Endothelial cell of umbilical vein (primary cell): ENCODE results near the gene CXCR3. TPM values are rescaled to one million over a fixed set of nuclear protein-coding genes. Genes with fewer than 3 reads are reported as not detected.

Source experiments
- BruUV-seq: library from RNA; stranded (reverse); fragments of 400-500 nt; replicated peaks from 2 replicates; lab custom pipeline; 2021; lab: Mats Ljungman, UMichigan
- CTCF ChIA-PET: fragments of 300-600, 350-600 bp; sonication (Branson Sonifier 250); formaldehyde crosslinking; loops from one replicate; lab custom pipeline; 2021; ENCODE audit warnings: antibody characterized with exemption, inconsistent platforms; lab: Charles Lee
- POLR2A ChIA-PET: fragments of 300-600, 350-600 bp; sonication (Branson Sonifier 250); formaldehyde crosslinking; loops from one replicate; lab custom pipeline; 2021; ENCODE audit warnings: antibody characterized with exemption, inconsistent platforms; lab: Charles Lee
- DNase-seq: peaks from one replicate; pipeline ENCODE4 v3.0.0-alpha.2; 2011; ENCODE audit warnings: low read depth, low spot score
- FAIRE-seq: peaks from 2 replicates; lab custom pipeline; 2011; peaks lifted over from hg19 to GRCh38; lab: Jason Lieb, UNC
- H2AFZ ChIP-seq: 2 replicates; pipeline ENCODE4 v1.6.0; 2012; ENCODE audit warnings: low read depth, low read length, control low read depth, inconsistent platforms
- H3K27ac ChIP-seq: 2 replicates; pipeline ENCODE4 v1.5.1; 2011; ENCODE audit warnings: low read depth, mild to moderate bottlenecking, control low read depth, low read length, moderate library complexity; ENCODE audit not compliant: insufficient read depth
- H3K27me3 ChIP-seq, 2 experiments: 2 replicates each; pipeline versions ENCODE4 v1.6.0 to v1.6.1; 2011; ENCODE audit warnings: low read length in 2 of 2, mixed read lengths in 1 of 2; ENCODE audit not compliant: control insufficient read depth in 2 of 2, insufficient read depth in 2 of 2
- H3K36me3 ChIP-seq, 2 experiments: 2 replicates in 1 of 2; 3 replicates in 1 of 2; pipeline ENCODE4 v1.5.1; 2011; ENCODE audit warnings: low read length in 2 of 2, mild to moderate bottlenecking in 1 of 2, moderate library complexity in 1 of 2; ENCODE audit not compliant: control insufficient read depth in 2 of 2, insufficient read depth in 2 of 2; ENCODE audit errors: extremely low read depth in 1 of 2
- H3K4me1 ChIP-seq: 3 replicates; pipeline ENCODE4 v1.5.1; 2011; ENCODE audit warnings: mild to moderate bottlenecking, low read length; ENCODE audit not compliant: control insufficient read depth, insufficient read depth; ENCODE audit errors: extremely low read depth
- H3K4me2 ChIP-seq: 2 replicates; pipeline ENCODE4 v1.6.1; 2011; ENCODE audit warnings: low read length, control low read depth, mixed read lengths; ENCODE audit not compliant: insufficient read depth
- H3K4me3 ChIP-seq, 3 experiments: fragments of 200-600 bp in 1 of 3; sonication (generic), shearing (Covaris generic) in 1 of 3; replicated peaks in 1 of 3; 2 replicates each; pipeline ENCODE4 v1.5.1; 2011 to 2016; ENCODE audit warnings: control low read depth in 3 of 3, low read length in 3 of 3, mild to moderate bottlenecking in 2 of 3, inconsistent platforms in 1 of 3, low read depth in 1 of 3, moderate library complexity in 1 of 3; ENCODE audit not compliant: insufficient read depth in 1 of 3
- H3K79me2 ChIP-seq: 2 replicates; pipeline ENCODE4 v1.6.0; 2012; ENCODE audit warnings: low read length, inconsistent platforms; ENCODE audit not compliant: control insufficient read depth, insufficient read depth
- H3K9ac ChIP-seq: replicated peaks from 2 replicates; pipeline ENCODE3; 2011; ENCODE audit warnings: low read length, control low read depth; ENCODE audit not compliant: insufficient read depth; ENCODE audit errors: extremely low read depth
- H3K9me1 ChIP-seq: replicated peaks from 3 replicates; pipeline ENCODE4 v1.6.0; 2011; ENCODE audit warnings: mild to moderate bottlenecking, low read length; ENCODE audit not compliant: control insufficient read depth, insufficient read depth; ENCODE audit errors: extremely low read depth
- H3K9me3 ChIP-seq: replicated peaks from 2 replicates; pipeline ENCODE4 v1.5.1; 2012; ENCODE audit warnings: low read length, inconsistent platforms; ENCODE audit not compliant: control insufficient read depth, insufficient read depth
- H4K20me1 ChIP-seq: replicated peaks from 2 replicates; pipeline ENCODE3; 2011; ENCODE audit warnings: mild to moderate bottlenecking, low read length; ENCODE audit not compliant: control insufficient read depth, insufficient read depth; ENCODE audit errors: extremely low read depth
- EZH2 ChIP-seq: IDR thresholded peaks from 2 replicates; pipeline ENCODE4 v1.6.1; 2012; ENCODE audit warnings: borderline replicate concordance, low read depth, mild to moderate bottlenecking, moderate library complexity, low read length, inconsistent platforms; ENCODE audit not compliant: severe bottlenecking
- FOS ChIP-seq: IDR thresholded peaks from 2 replicates; pipeline ENCODE4 v1.6.1; 2011; ENCODE audit warnings: mild to moderate bottlenecking, low read length, moderate library complexity, borderline replicate concordance; ENCODE audit not compliant: insufficient read depth
- GATA2 ChIP-seq: IDR thresholded peaks from 2 replicates; pipeline ENCODE4 v1.7.0; 2011; ENCODE audit warnings: low read depth, mild to moderate bottlenecking, moderate library complexity, mixed read lengths, low read length; ENCODE audit not compliant: insufficient read length, insufficient read depth
- JUN ChIP-seq: IDR thresholded peaks from 2 replicates; pipeline ENCODE4 v1.6.1; 2011; ENCODE audit warnings: borderline replicate concordance, low read depth; ENCODE audit not compliant: insufficient read length, insufficient read depth
- MYC ChIP-seq: IDR thresholded peaks from one replicate; pipeline ENCODE4 v1.6.1; 2011; ENCODE audit warnings: mild to moderate bottlenecking, low read depth, low read length
- POLR2A ChIP-seq: IDR thresholded peaks from 2 replicates; pipeline ENCODE4 v1.6.1; 2012; ENCODE audit warnings: low read depth, mild to moderate bottlenecking, control low read depth, low read length
- POLR2AphosphoS5 ChIP-seq: IDR thresholded peaks from 2 replicates; pipeline ENCODE4 v1.6.1; 2012; ENCODE audit warnings: low read depth, mild to moderate bottlenecking, control low read depth, low read length, moderate library complexity; ENCODE audit not compliant: insufficient read depth
- dilution Hi-C: fragments of 300-500 bp; cut with MboI; formaldehyde crosslinking; loops from one replicate; pipeline ENCODE4 v1.15.0; 2019; ENCODE audit warnings: low sequenced_read_pairs; ENCODE audit not compliant: extremely low pct_ligation_motif_present
- intact Hi-C: fragments of 100-400 bp; cut with micrococcal nuclease; formaldehyde crosslinking; loops from one replicate; pipeline ENCODE4 v1.10.0; 2022
- polyA plus RNA-seq, 4 experiments: library from polyadenylated mRNA; depleted of rRNA in 3 of 4; stranded (reverse) in 3 of 4; unstranded in 1 of 4; fragments of >200 nt; gene quantifications; 2 replicates each; pipeline versions ENCODE4 v1.2.1 to v1.2.3, GENCODE V29; 2011 to 2012; ENCODE audit warnings: missing spikeins in 1 of 4
- total RNA-seq: library from RNA; stranded (reverse); gene quantifications from 2 replicates; pipeline ENCODE4 v1.2.3, GENCODE V29; 2021
- TF ChIP-seq, protein P1 (sequence below): IDR thresholded peaks from 2 replicates; pipeline ENCODE4 v1.6.1; 2011; ENCODE audit not compliant: insufficient read depth, insufficient read length
- TF ChIP-seq, protein P2 (sequence below), 2 donors: IDR thresholded peaks; 1 replicate in 1 of 2; 2 replicates in 1 of 2; pipeline ENCODE4 v1.5.1; 2011; ENCODE audit warnings: low read length in 2 of 2, mild to moderate bottlenecking in 2 of 2, moderate library complexity in 2 of 2, control low read depth in 1 of 2, inconsistent platforms in 1 of 2, low read depth in 1 of 2; ENCODE audit not compliant: insufficient read depth in 1 of 2; ENCODE audit errors: extremely low read depth in 1 of 2

CXCR3 gene
- total and polyA plus RNA-seq, 2 donors (not counting 3 experiments of a cell fraction or from before 2014, with no cell fraction given), result not detected

DNA sequence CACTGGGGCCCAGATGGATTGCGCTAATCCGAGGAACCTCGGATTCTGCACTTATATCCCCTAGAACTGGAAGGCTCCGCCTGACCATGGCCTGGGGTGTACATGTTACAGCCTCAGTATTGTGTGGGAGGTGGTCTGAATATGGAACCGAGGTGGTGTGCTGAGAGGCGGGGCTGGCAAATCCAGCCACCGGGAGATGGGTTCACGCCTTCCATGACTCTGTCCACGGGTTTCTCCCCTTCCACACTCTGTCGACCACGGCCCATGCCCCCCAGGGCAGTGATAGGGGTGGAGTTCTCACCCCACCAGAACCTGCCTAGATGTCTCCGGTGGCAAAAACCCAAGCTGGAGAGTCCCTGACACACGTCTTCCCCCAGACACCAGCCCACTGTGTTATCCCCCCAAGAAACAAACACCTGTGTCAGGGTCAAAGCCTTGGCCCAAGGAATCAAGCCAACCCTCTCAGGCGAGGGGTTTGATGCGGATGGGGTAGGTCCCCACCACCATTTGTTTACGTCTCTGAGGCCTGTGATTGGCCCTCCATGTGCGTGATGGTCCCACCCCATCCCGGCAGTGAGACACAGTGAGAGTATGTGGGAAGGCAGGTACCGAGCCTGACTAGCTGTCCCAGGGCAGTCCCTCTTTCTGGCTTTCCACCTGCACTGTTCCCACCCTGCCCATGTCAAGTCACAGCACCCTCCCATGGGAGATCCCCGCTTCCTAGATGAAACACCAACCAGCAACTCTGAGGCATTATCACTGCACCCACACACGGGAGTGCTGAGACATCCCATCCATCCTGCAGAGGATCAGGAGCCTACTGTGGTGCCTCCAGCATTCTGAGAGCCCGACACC lies 42.5 kb upstream of the CXCR3 start:
- no peak for FAIRE-seq

More for the DNA sequence above, 42.5 kb upstream of the CXCR3 start:
- Histone ChIP-seq H3K4me1 (no peaks in the 10 kb centered on the region), H4K20me1 (no peaks in the 10 kb centered on the region), H3K79me2 (no peaks in the 10 kb centered on the region), H3K4me2 (no peak overlapping the region), H3K36me3 (no peaks in the 10 kb centered on the region), H3K9ac (no peak overlapping the region), H3K9me3 (no peaks in the 10 kb centered on the region), H3K27ac (no peak overlapping the region), H2AFZ (no peak overlapping the region), H3K9me1 (no peaks in the 10 kb centered on the region), H3K4me3 (no peak overlapping the region), H3K27me3 (peaks cover 0 to 4% of the 10 kb centered on the region in 2 experiments)
- BruUV-seq, result no TSS peak
- TF ChIP-seq, protein P1, sequence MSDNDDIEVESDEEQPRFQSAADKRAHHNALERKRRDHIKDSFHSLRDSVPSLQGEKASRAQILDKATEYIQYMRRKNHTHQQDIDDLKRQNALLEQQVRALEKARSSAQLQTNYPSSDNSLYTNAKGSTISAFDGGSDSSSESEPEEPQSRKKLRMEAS, result no peak
- TF ChIP-seq MYC, result no peak
- TF ChIP-seq POLR2AphosphoS5, result no peak
- TF ChIP-seq, protein P2, sequence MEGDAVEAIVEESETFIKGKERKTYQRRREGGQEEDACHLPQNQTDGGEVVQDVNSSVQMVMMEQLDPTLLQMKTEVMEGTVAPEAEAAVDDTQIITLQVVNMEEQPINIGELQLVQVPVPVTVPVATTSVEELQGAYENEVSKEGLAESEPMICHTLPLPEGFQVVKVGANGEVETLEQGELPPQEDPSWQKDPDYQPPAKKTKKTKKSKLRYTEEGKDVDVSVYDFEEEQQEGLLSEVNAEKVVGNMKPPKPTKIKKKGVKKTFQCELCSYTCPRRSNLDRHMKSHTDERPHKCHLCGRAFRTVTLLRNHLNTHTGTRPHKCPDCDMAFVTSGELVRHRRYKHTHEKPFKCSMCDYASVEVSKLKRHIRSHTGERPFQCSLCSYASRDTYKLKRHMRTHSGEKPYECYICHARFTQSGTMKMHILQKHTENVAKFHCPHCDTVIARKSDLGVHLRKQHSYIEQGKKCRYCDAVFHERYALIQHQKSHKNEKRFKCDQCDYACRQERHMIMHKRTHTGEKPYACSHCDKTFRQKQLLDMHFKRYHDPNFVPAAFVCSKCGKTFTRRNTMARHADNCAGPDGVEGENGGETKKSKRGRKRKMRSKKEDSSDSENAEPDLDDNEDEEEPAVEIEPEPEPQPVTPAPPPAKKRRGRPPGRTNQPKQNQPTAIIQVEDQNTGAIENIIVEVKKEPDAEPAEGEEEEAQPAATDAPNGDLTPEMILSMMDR (IDR thresholded peaks at IDR 0.05; ENCODE audit: extremely low read depth in 1 of 2, insufficient read depth in 1 of 2, low read depth in 1 of 2, low read length in 2 of 2), result no peak
- no peak for TF ChIP-seq JUN
- TF ChIP-seq POLR2A, result no peak
- no peak for TF ChIP-seq FOS
- TF ChIP-seq GATA2, result no peak
- no peak for TF ChIP-seq EZH2
- DNase-seq, result no peak
- dilution Hi-C loops (no loop called here), intact Hi-C loops (no loop called here)
- CTCF ChIA-PET, result no interaction called here
- POLR2A ChIA-PET, result no interaction called here
